GM13976 (cell line): Measurements from ENCODE around the gene PSME3IP1.
"Not testable (repeated sequence)": the region's sequence is repeated elsewhere in the genome, so short reads cannot be mapped to it uniquely, and the experiment has no call there.

Source experiments
- DNase-seq: peaks from one replicate; pipeline ENCODE4 v3.0.0; 2012; ENCODE audit warnings: low spot score
- CTCF ChIP-seq: IDR thresholded peaks from 2 replicates; pipeline ENCODE4 v1.5.1; 2012; ENCODE audit warnings: borderline replicate concordance, mild to moderate bottlenecking; ENCODE audit not compliant: insufficient read depth; ENCODE audit errors: extremely low read depth, missing control alignments, control extremely low read depth
- in situ Hi-C: fragments of 300-500 bp; cut with MboI; formaldehyde crosslinking; loops from one replicate; pipeline ENCODE4 v1.12.0; 2022; ENCODE audit warnings: low sequenced_read_pairs, mixed read lengths, inconsistent platforms; ENCODE audit not compliant: unreplicated experiment

Gene PSME3IP1

GRCh38 chr16:57213462-57213861 lies 27.6 kb upstream of the PSME3IP1 start:
- DNase-seq = no peak
- in situ Hi-C loops = no loop called here
- no peak for TF ChIP-seq CTCF

GRCh38 chr16:57209780-57210179 lies 23.9 kb upstream of the PSME3IP1 start:
- no peak for TF ChIP-seq CTCF
- in situ Hi-C loops = no loop called here
- no peak for DNase-seq

GRCh38 chr16:57208926-57209325 lies 23.1 kb upstream of the PSME3IP1 start:
- TF ChIP-seq CTCF = no peak
- DNase-seq = no peak
- in situ Hi-C loops = no loop called here

- no peak for DNase-seq
- in situ Hi-C loops = no loop called here
- no peak for TF ChIP-seq CTCF
Measured at GRCh38 chr16:57204675-57205074, 18.8 kb upstream of the PSME3IP1 start.

GRCh38 chr16:57203451-57203850 lies 17.6 kb upstream of the PSME3IP1 start:
- TF ChIP-seq CTCF = no peak
- DNase-seq = no peak
- in situ Hi-C loops = no loop called here

GRCh38 chr16:57202095-57202886 lies 16.5 kb upstream of the PSME3IP1 start:
- in situ Hi-C loops = no loop called here
- no peak for TF ChIP-seq CTCF
- DNase-seq = no peak

- in situ Hi-C loops, DNase-seq: not testable (repeated sequence)
Measured at GRCh38 chr16:57200926-57201325, 15.1 kb upstream of the PSME3IP1 start.

- DNase-seq, in situ Hi-C loops: not testable (repeated sequence)
Measured at GRCh38 chr16:57200321-57200720, 14.5 kb upstream of the PSME3IP1 start.
